ENCODE data around the gene SLCO2B1. TPM values are rescaled to one million over a fixed set of nuclear protein-coding genes. Genes with fewer than 3 reads are reported as not detected.

Gene SLCO2B1
- total and polyA plus RNA-seq, 11 donors, result 4.7 to 167 (median 15.8) TPM

GRCh38 chr11:75242722-75243600, 92.1 kb downstream of the SLCO2B1 start:
- H3K9me3 ChIP-seq, result no peaks in the 10 kb centered on the region
- intact Hi-C loops (cut with DNase I), result loop anchor here in 4 of 10 donors (5.0 kb wide), 2 partner anchors 36 to 101 kb away; no protein-coding TSS in a partner anchor

GRCh38 chr11:75244052-75244814, 93.3 kb downstream of the SLCO2B1 start:
- H3K4me1 ChIP-seq, result peaks cover 0 to 24% (median 6%) of the 10 kb centered on the region in 12 donors
- intact Hi-C loops (cut with DNase I), result loop anchor here in 4 of 10 donors (5.0 kb wide), 2 partner anchors 37 to 102 kb away; no protein-coding TSS in a partner anchor
- 70 to 78% (median 75%) methylated on average over 10 of the region's 10 CpGs for WGBS, 4 donors
- H3K27me3 ChIP-seq, result peaks cover 21 to 52% (median 34%) of the 10 kb centered on the region in 9 donors
- H3K9me3 ChIP-seq, result no peaks in the 10 kb centered on the region
- H3K4me3 ChIP-seq, result no peak overlapping the region
- TF ChIP-seq POLR2A (IDR thresholded peaks at IDR 0.05), result no peak
- TF ChIP-seq CTCF (IDR thresholded peaks at IDR 0.05), result no peak
- H3K36me3 ChIP-seq, result no peaks in the 10 kb centered on the region
- ATAC-seq (no peak), DNase-seq (no peak)
- no peak overlapping the region for H3K27ac ChIP-seq

More at GRCh38 chr11:75242722-75243600, 92.1 kb downstream of the SLCO2B1 start:
- ATAC-seq, result no peak
- Histone ChIP-seq H3K4me3 (no peak overlapping the region), H3K27me3 (peaks cover 21 to 57% (median 34%) of the 10 kb centered on the region in 9 donors), H3K4me1 (peaks cover 0 to 21% (median 5%) of the 10 kb centered on the region in 12 donors), H3K27ac (no peak overlapping the region), H3K36me3 (no peaks in the 10 kb centered on the region)
- WGBS, 4 donors, result 78 to 84% (median 79%) methylated on average over 16 of the region's 16 CpGs
- no peak for TF ChIP-seq POLR2A (IDR thresholded peaks at IDR 0.05)
- no peak for TF ChIP-seq CTCF (IDR thresholded peaks at IDR 0.05)
- no peak for DNase-seq

- Histone ChIP-seq H3K4me3 (no peak overlapping the region), H3K36me3 (no peaks in the 10 kb centered on the region), H3K9me3 (no peaks in the 10 kb centered on the region), H3K27me3 (peaks cover 16 to 39% (median 27%) of the 10 kb centered on the region in 9 donors), H3K27ac (no peak overlapping the region), H3K4me1 (peaks cover 0 to 20% (median 3%) of the 10 kb centered on the region in 12 donors)
- intact Hi-C loops (cut with DNase I), result loop anchor here in 9 of 10 donors (2.0 to 5.0 kb wide), 6 partner anchors 38 to 318 kb away; no protein-coding TSS in a partner anchor
- TF ChIP-seq CTCF (IDR thresholded peaks at IDR 0.05), result no peak
- no peak for TF ChIP-seq POLR2A (IDR thresholded peaks at IDR 0.05)
- 76 to 79% (median 78%) methylated on average over 5 of the region's 5 CpGs for WGBS, 4 donors
- DNase-seq (peak in 1 of 5 donors; percentile 4), ATAC-seq (no peak)
Measured at GRCh38 chr11:75245356-75246005, 94.6 kb downstream of the SLCO2B1 start.

Measured in heart left ventricle (tissue), 16 donors.